Testis (tissue), 2 donors: ENCODE results near the gene TRIO.

Experiments used
- CTCF ChIP-seq, 3 experiments: fragments of 450-650 bp in 2 of 3; fragments of 200-600 bp in 1 of 3; sonication (generic) in 1 of 3; IDR thresholded peaks; one replicate each; pipeline ENCODE4 v1.5.1; 2016 to 2019; ENCODE audit warnings: antibody characterized with exemption in 3 of 3, mild to moderate bottlenecking in 2 of 3, moderate library complexity in 1 of 3
- POLR2A ChIP-seq: fragments of 450-650 bp; IDR thresholded peaks from one replicate; pipeline ENCODE4 v1.6.1; 2017; ENCODE audit warnings: antibody characterized with exemption, mild to moderate bottlenecking, moderate library complexity

GRCh38 chr5:14258840-14259239, 115.7 kb downstream of the TRIO start:
- no peak for TF ChIP-seq CTCF (IDR thresholded peaks at IDR 0.05)
- no peak for TF ChIP-seq POLR2A
